Spleen (tissue), 7 donors: ENCODE results near the gene LMOD3.

Experiments
- CTCF ChIP-seq, 11 experiments: fragments of 200-600 bp in 7 of 11; fragments of 450-650 bp in 4 of 11; sonication (generic) in 4 of 11; IDR thresholded peaks in 8 of 11; conservative IDR thresholded peaks in 3 of 11; 1 replicate in 7 of 11; 2 replicates in 4 of 11; pipeline versions ENCODE4 v1.4.0 to v1.8.0; 2016 to 2021; ENCODE audit warnings: antibody characterized with exemption in 11 of 11, inconsistent platforms in 4 of 11, mild to moderate bottlenecking in 1 of 11
- POLR2A ChIP-seq, 3 donors: fragments of 450-650 bp; IDR thresholded peaks; one replicate each; pipeline ENCODE4 v1.5.1; 2017; ENCODE audit warnings: antibody characterized with exemption in 3 of 3, mild to moderate bottlenecking in 1 of 3
- POLR2AphosphoS5 ChIP-seq, 3 donors: sonication (generic); formaldehyde crosslinking; IDR thresholded peaks; one replicate each; pipeline ENCODE4 v1.5.1; 2017; ENCODE audit warnings: antibody characterized with exemption in 3 of 3
- donor health status: DM: no; HTN: no; CAD: no; lungs with moderate emphysema.
- donor health status: DM: no; HTN: no; CAD: no.
- donor health status: DM: no; HTN: no; CAD: no.

- no peak for TF ChIP-seq CTCF (IDR thresholded peaks at IDR 0.05 in 8 of 11, conservative IDR thresholded peaks at IDR 0.05 in 3 of 11)
- TF ChIP-seq POLR2A (IDR thresholded peaks at IDR 0.05) = no peak
- no peak for TF ChIP-seq POLR2AphosphoS5 (IDR thresholded peaks at IDR 0.05)
Measured at GRCh38 chr3:69130689-69131088, 8.3 kb upstream of the LMOD3 start.
